HEK293T (cell line): Measurements from ENCODE around the gene CIP2A.

Experiments used
- BHLHE40 ChIP-seq: fragments of 450-650 bp; IDR thresholded peaks from 2 replicates; pipeline ENCODE4 v1.6.1; 2016; ENCODE audit warnings: mild to moderate bottlenecking, moderate library complexity, borderline replicate concordance
- CTBP1 ChIP-seq: fragments of 450-650 bp; IDR thresholded peaks from 2 replicates; pipeline ENCODE4 v1.6.1; 2016; ENCODE audit warnings: borderline replicate concordance
- FOXM1 ChIP-seq: fragments of 450-650 bp; IDR thresholded peaks from 2 replicates; pipeline ENCODE4 v1.6.1; 2017; ENCODE audit warnings: mild to moderate bottlenecking, borderline replicate concordance
- L3MBTL2 ChIP-seq: fragments of 450-650 bp; conservative IDR thresholded peaks from 2 replicates; pipeline ENCODE4 v1.6.1; 2016; ENCODE audit warnings: mild to moderate bottlenecking
- NFRKB ChIP-seq: fragments of 450-650 bp; IDR thresholded peaks from 2 replicates; pipeline ENCODE4 v1.6.1; 2016; ENCODE audit warnings: mild to moderate bottlenecking, moderate library complexity
- SUZ12 ChIP-seq: fragments of 450-650 bp; IDR thresholded peaks from 2 replicates; pipeline ENCODE4 v1.6.1; 2016; ENCODE audit warnings: mild to moderate bottlenecking
- ZNF384 ChIP-seq: fragments of 450-650 bp; IDR thresholded peaks from 2 replicates; pipeline ENCODE4 v1.6.1; 2016
- TF ChIP-seq, protein P1 (sequence below): fragments of 450-650 bp; IDR thresholded peaks from 2 replicates; pipeline ENCODE4 v1.6.1; 2016

DNA sequence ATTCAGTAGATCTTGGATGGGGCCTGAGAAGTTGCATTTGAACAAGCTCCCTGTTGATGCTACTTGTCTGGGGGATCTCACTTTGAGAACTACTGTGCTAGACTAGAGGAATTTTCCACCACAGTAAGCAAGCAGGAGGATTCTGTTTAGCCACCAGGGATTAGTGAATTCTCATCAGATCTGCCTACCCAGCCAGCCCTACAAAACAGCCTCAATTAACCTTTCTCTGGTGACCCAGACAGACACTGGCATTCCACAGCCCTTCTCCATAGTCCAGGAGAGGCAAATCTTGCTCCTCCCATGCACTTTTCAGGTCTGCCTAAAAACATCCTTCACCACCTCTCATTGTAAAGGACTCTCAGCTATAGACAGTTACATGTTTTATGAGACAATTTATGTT lies 62.1 kb downstream of the CIP2A start:
- TF ChIP-seq ZNF384 (no peak), NFRKB (no peak), FOXM1 (no peak), BHLHE40 (no peak), CTBP1 (no peak), SUZ12 (no peak), L3MBTL2 (no peak)
- TF ChIP-seq, protein P1, sequence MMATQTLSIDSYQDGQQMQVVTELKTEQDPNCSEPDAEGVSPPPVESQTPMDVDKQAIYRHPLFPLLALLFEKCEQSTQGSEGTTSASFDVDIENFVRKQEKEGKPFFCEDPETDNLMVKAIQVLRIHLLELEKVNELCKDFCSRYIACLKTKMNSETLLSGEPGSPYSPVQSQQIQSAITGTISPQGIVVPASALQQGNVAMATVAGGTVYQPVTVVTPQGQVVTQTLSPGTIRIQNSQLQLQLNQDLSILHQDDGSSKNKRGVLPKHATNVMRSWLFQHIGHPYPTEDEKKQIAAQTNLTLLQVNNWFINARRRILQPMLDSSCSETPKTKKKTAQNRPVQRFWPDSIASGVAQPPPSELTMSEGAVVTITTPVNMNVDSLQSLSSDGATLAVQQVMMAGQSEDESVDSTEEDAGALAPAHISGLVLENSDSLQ, result no peak
